IMR-90 (cell line): ENCODE data around the gene PRKAG2. TPM values are rescaled to one million over a fixed set of nuclear protein-coding genes. Genes with fewer than 3 reads are reported as not detected.
A peak's percentile ranks its signal among the peaks of the same experiment; 100 is the strongest.

Experiments
- ATAC-seq: fragments of 200-7000 bp; cut with Tn5 transposase; 2 replicates; pipeline ENCODE4 v1.9.1; 2020; ENCODE audit warnings: low read depth, mild to moderate bottlenecking, moderate library complexity
- BruUV-seq: library from RNA; stranded (reverse); fragments of 400-500 nt; replicated peaks from 2 replicates; lab custom pipeline; 2021; lab: Mats Ljungman, UMichigan
- CTCF ChIA-PET: fragments of 300-600 bp; formaldehyde crosslinking; extraction: SDS; loops from one replicate; lab custom pipeline; 2021; ENCODE audit warnings: antibody characterized with exemption; lab: Yijun Ruan, JAX
- POLR2A ChIA-PET: fragments of 300-600 bp; sonication (Branson Sonifier 250); formaldehyde crosslinking; loops from one replicate; lab custom pipeline; 2022; ENCODE audit warnings: antibody characterized with exemption; ENCODE audit not compliant: unreplicated experiment; lab: Charles Lee
- DNase-seq: peaks from one replicate; pipeline ENCODE4 v3.0.0; 2013
- H2AFZ ChIP-seq: replicated peaks from 2 replicates; pipeline ENCODE3; 2013; ENCODE audit warnings: low read length, mild to moderate bottlenecking; ENCODE audit not compliant: poor library complexity
- H2AK5ac ChIP-seq: 2 replicates; pipeline ENCODE4 v1.6.1; 2013; ENCODE audit warnings: low read depth, low read length, inconsistent platforms
- H2AK9ac ChIP-seq: replicated peaks from 2 replicates; pipeline ENCODE3; 2013; ENCODE audit warnings: mild to moderate bottlenecking, low read depth, low read length, moderate library complexity; ENCODE audit not compliant: poor library complexity
- H2BK120ac ChIP-seq: 2 replicates; pipeline ENCODE4 v1.6.1; 2013; ENCODE audit warnings: low read depth, low read length, inconsistent platforms
- H2BK15ac ChIP-seq: 3 replicates; pipeline ENCODE4 v1.6.1; 2013; ENCODE audit warnings: low read depth, low read length, inconsistent platforms
- H2BK20ac ChIP-seq: 2 replicates; pipeline ENCODE4 v1.6.1; 2013; ENCODE audit warnings: low read depth, mild to moderate bottlenecking, inconsistent platforms, low read length, moderate library complexity
- H2BK5ac ChIP-seq: 2 replicates; pipeline ENCODE4 v1.6.1; 2013; ENCODE audit warnings: mild to moderate bottlenecking, low read depth, low read length, inconsistent platforms; ENCODE audit not compliant: poor library complexity, severe bottlenecking
- H3K14ac ChIP-seq: replicated peaks from 2 replicates; pipeline ENCODE4 v1.6.1; 2013; ENCODE audit warnings: low read depth, low read length, inconsistent platforms
- H3K18ac ChIP-seq: 2 replicates; pipeline ENCODE4 v1.6.1; 2013; ENCODE audit warnings: low read depth, low read length, control low read depth
- H3K23ac ChIP-seq: 2 replicates; pipeline ENCODE4 v1.6.1; 2013; ENCODE audit warnings: low read depth, low read length, inconsistent platforms
- H3K27ac ChIP-seq: 2 replicates; pipeline ENCODE4 v1.5.1; 2013; ENCODE audit warnings: mild to moderate bottlenecking, control low read depth, low read length; ENCODE audit not compliant: insufficient read depth
- H3K27me3 ChIP-seq: 2 replicates; pipeline ENCODE4 v1.6.1; 2013; ENCODE audit warnings: low read length; ENCODE audit not compliant: control insufficient read depth, insufficient read depth
- H3K36me3 ChIP-seq: 2 replicates; pipeline ENCODE4 v1.6.1; 2013; ENCODE audit warnings: low read length, mixed read lengths; ENCODE audit not compliant: control insufficient read depth, insufficient read depth
- H3K4ac ChIP-seq: 2 replicates; pipeline ENCODE4 v1.6.1; 2013; ENCODE audit warnings: low read depth, low read length, inconsistent platforms
- H3K4me1 ChIP-seq: 2 replicates; pipeline ENCODE4 v1.6.1; 2013; ENCODE audit warnings: low read length, mixed read lengths; ENCODE audit not compliant: control insufficient read depth, insufficient read depth
- H3K4me2 ChIP-seq: 2 replicates; pipeline ENCODE4 v1.6.1; 2013; ENCODE audit warnings: low read depth, mild to moderate bottlenecking, control low read depth, low read length, moderate library complexity
- H3K4me3 ChIP-seq: 2 replicates; pipeline ENCODE4 v1.5.1; 2013; ENCODE audit warnings: low read depth, mild to moderate bottlenecking, control low read depth, low read length, moderate library complexity; ENCODE audit not compliant: insufficient read depth
- H3K56ac ChIP-seq: 2 replicates; pipeline ENCODE4 v1.6.1; 2013; ENCODE audit warnings: low read length, inconsistent platforms; ENCODE audit not compliant: insufficient read depth; ENCODE audit errors: extremely low read depth
- H3K79me1 ChIP-seq, 2 experiments: 2 replicates each; pipeline ENCODE4 v1.6.1; 2013; ENCODE audit warnings: low read length in 2 of 2, inconsistent platforms in 1 of 2, low read depth in 1 of 2
- H3K9ac ChIP-seq: 2 replicates; pipeline ENCODE4 v1.6.1; 2013; ENCODE audit warnings: low read depth, low read length, control low read depth
- H3K9me1 ChIP-seq: 2 replicates; pipeline ENCODE4 v1.6.1; 2013; ENCODE audit warnings: low read length, inconsistent platforms; ENCODE audit not compliant: insufficient read depth
- H3K9me3 ChIP-seq: 2 replicates; pipeline ENCODE4 v1.6.1; 2013; ENCODE audit warnings: low read length; ENCODE audit not compliant: control insufficient read depth, insufficient read depth
- H4K20me1 ChIP-seq: 2 replicates; pipeline ENCODE4 v1.6.1; 2013; ENCODE audit warnings: low read length, inconsistent platforms; ENCODE audit not compliant: insufficient read depth
- H4K5ac ChIP-seq: 2 replicates; pipeline ENCODE4 v1.6.1; 2013; ENCODE audit warnings: mild to moderate bottlenecking, low read depth, low read length, control low read depth
- H4K8ac ChIP-seq, 2 experiments: 2 replicates each; pipeline ENCODE4 v1.6.1; 2013; ENCODE audit warnings: low read depth in 2 of 2, low read length in 2 of 2, control low read depth in 1 of 2, inconsistent platforms in 1 of 2
- H4K91ac ChIP-seq: 2 replicates; pipeline ENCODE4 v1.6.1; 2013; ENCODE audit warnings: low read depth, low read length, inconsistent platforms; ENCODE audit not compliant: insufficient read depth
- BHLHE40 ChIP-seq: fragments of 150-350 bp; IDR thresholded peaks from 2 replicates; pipeline ENCODE4 v1.6.1; 2016; ENCODE audit warnings: mild to moderate bottlenecking, low read depth, low read length
- CEBPB ChIP-seq: IDR thresholded peaks from 2 replicates; pipeline ENCODE4 v1.6.1; 2012; ENCODE audit warnings: low read depth, low read length, improper control_type of control experiment
- CHD1 ChIP-seq: IDR thresholded peaks from 2 replicates; pipeline ENCODE4 v1.6.1; 2012; ENCODE audit warnings: low read depth, low read length, improper control_type of control experiment
- FOS ChIP-seq: fragments of 150-350 bp; IDR thresholded peaks from 2 replicates; pipeline ENCODE4 v1.6.1; 2016; ENCODE audit warnings: low read depth, low read length
- MAFK ChIP-seq: IDR thresholded peaks from 2 replicates; pipeline ENCODE4 v1.6.1; 2012; ENCODE audit warnings: low read depth, low read length, improper control_type of control experiment
- MAZ ChIP-seq: IDR thresholded peaks from 2 replicates; pipeline ENCODE4 v1.6.1; 2012; ENCODE audit warnings: low read depth, mild to moderate bottlenecking, low read length, improper control_type of control experiment, moderate library complexity, borderline replicate concordance
- MXI1 ChIP-seq: IDR thresholded peaks from 2 replicates; pipeline ENCODE4 v1.6.1; 2012; ENCODE audit warnings: low read depth, mild to moderate bottlenecking, low read length, moderate library complexity, borderline replicate concordance
- NFE2L2 ChIP-seq: fragments of 150-350 bp; IDR thresholded peaks from 2 replicates; pipeline ENCODE4 v1.6.1; 2016; ENCODE audit warnings: low read depth, mild to moderate bottlenecking, low read length
- RAD21 ChIP-seq: IDR thresholded peaks from 2 replicates; pipeline ENCODE4 v1.6.1; 2012; ENCODE audit warnings: low read length, improper control_type of control experiment
- RFX5 ChIP-seq: IDR thresholded peaks from 2 replicates; pipeline ENCODE4 v1.8.0; 2012; ENCODE audit warnings: low read depth, mild to moderate bottlenecking, low read length, moderate library complexity
- SMC3 ChIP-seq: fragments of 150-350 bp; IDR thresholded peaks from 2 replicates; pipeline ENCODE4 v1.6.1; 2016; ENCODE audit warnings: low read depth, mild to moderate bottlenecking, antibody characterized with exemption, low read length, moderate library complexity
- WGBS, 2 experiments: methylation state at CpG; one replicate each; pipeline versions ENCODE4 v1.1.5 to v1.1.7; 2013; ENCODE audit warnings: missing lambda C conversion rate in 2 of 2; ENCODE audit not compliant: insufficient read length in 1 of 2; ENCODE audit errors: extremely low coverage in 2 of 2; 5-methylcytosine and 5-hydroxymethylcytosine counted together
- dilution Hi-C: fragments of 300-500 bp; cut with HindIII; formaldehyde crosslinking; loops from one replicate; pipeline ENCODE4 v1.14.3; 2018; ENCODE audit warnings: low sequenced_read_pairs; ENCODE audit not compliant: unreplicated experiment
- in situ Hi-C: fragments of 300-500 bp; cut with MboI; formaldehyde crosslinking; loops from 3 replicates; pipeline ENCODE4 v1.14.3; 2019; ENCODE audit warnings: low sequenced_read_pairs, inconsistent platforms, mixed read lengths
- intact Hi-C: fragments of 100-400 bp; cut with micrococcal nuclease; formaldehyde crosslinking; loops from 2 replicates; pipeline ENCODE4 v1.10.0; 2022
- polyA plus RNA-seq, 3 experiments: library from polyadenylated mRNA; depleted of rRNA; stranded (reverse); fragments of >200 nt; gene quantifications; 2 replicates each; pipeline ENCODE4 v1.2.3, GENCODE V29; 2012; ENCODE audit warnings: low replicate concordance in 1 of 3
- total RNA-seq: library from RNA; depleted of rRNA; stranded (reverse); fragments of >200 nt; gene quantifications from 2 replicates; pipeline ENCODE4 v1.2.3, GENCODE V29; 2012
- TF ChIP-seq, protein P1 (sequence below): fragments of 150-350 bp; IDR thresholded peaks from 2 replicates; pipeline ENCODE4 v1.6.1; 2017; ENCODE audit warnings: mild to moderate bottlenecking, antibody characterized with exemption, low read length, low read depth
- TF ChIP-seq, protein P2 (sequence below): conservative IDR thresholded peaks from 2 replicates; pipeline ENCODE4 v1.5.1; 2012; ENCODE audit warnings: mild to moderate bottlenecking, low read depth, low read length, improper control_type of control experiment

The PRKAG2 gene
- total and polyA plus RNA-seq, 2 of the 4 experiments (the other 2 are of a cell fraction): 15.4 to 21.6 TPM

DNA sequence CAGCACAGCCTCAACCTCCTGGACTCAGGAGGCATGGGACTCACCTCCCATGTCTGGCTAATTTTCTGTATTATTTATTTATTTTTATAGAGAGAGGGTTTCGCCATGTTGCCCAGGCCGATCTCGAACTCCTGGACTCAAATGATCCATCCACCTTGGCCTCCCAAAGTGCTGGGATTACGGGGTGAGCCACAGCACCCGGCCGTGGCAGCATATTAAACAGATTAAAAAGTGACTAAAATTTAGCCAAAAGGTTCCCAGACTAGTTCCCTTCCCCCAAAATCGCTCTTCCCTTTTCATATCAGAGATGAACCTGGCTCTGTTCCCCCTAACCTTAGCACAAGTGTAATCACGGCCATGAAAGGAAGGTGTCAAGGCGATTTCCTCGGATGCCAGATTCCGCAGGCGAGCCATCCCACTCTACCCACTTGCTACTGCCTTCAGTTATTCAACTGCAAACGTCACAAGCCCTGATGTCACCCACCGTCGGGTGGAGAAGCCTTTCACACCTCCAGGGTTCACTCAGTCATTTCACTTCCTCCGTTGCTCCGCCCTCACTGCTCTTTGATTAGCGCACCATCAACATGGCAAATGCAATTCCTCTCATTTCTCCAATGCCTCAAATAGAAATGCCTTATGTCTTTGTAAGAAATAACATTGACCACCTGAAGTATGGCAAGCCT, 252.5 kb downstream of the PRKAG2 start (continued):
- TF ChIP-seq MAFK: no peak

DNA sequence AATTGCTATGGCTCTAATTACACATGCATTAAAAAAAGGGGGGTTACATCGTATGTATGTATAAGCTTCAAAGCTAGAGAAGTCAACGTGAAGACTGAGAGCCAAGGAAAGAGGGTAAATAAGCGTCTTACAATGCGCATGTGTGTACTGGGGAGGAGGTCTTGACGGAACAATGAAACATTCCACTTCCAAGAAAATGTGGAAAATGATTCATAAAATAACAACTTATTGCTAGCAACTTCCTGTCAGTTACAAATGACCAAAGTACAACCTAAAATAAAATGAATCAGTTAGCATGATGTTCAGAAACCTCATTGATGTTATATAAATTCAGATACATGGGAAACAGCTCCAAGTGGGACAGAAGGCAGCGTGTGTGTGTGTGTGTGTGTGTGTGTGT, 253.1 kb downstream of the PRKAG2 start:
- dilution Hi-C loops: no loop called here
- TF ChIP-seq SMC3: no peak
- no peak for TF ChIP-seq CHD1
- TF ChIP-seq MAZ: no peak
- no peak for TF ChIP-seq MAFK
- no peak for TF ChIP-seq CEBPB
- TF ChIP-seq, protein P1, sequence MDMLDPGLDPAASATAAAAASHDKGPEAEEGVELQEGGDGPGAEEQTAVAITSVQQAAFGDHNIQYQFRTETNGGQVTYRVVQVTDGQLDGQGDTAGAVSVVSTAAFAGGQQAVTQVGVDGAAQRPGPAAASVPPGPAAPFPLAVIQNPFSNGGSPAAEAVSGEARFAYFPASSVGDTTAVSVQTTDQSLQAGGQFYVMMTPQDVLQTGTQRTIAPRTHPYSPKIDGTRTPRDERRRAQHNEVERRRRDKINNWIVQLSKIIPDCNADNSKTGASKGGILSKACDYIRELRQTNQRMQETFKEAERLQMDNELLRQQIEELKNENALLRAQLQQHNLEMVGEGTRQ: no peak
- TF ChIP-seq MXI1: no peak
- TF ChIP-seq RFX5: no peak
- TF ChIP-seq, protein P2, sequence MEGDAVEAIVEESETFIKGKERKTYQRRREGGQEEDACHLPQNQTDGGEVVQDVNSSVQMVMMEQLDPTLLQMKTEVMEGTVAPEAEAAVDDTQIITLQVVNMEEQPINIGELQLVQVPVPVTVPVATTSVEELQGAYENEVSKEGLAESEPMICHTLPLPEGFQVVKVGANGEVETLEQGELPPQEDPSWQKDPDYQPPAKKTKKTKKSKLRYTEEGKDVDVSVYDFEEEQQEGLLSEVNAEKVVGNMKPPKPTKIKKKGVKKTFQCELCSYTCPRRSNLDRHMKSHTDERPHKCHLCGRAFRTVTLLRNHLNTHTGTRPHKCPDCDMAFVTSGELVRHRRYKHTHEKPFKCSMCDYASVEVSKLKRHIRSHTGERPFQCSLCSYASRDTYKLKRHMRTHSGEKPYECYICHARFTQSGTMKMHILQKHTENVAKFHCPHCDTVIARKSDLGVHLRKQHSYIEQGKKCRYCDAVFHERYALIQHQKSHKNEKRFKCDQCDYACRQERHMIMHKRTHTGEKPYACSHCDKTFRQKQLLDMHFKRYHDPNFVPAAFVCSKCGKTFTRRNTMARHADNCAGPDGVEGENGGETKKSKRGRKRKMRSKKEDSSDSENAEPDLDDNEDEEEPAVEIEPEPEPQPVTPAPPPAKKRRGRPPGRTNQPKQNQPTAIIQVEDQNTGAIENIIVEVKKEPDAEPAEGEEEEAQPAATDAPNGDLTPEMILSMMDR: no peak
- no peak for TF ChIP-seq RAD21
- no peak for TF ChIP-seq BHLHE40
- TF ChIP-seq NFE2L2: no peak
- no peak for TF ChIP-seq FOS

More for the DNA sequence above, 253.1 kb downstream of the PRKAG2 start:
- peaks cover 13% of the 10 kb centered on the region for H3K9me1 ChIP-seq
- no peak overlapping the region for H2AFZ ChIP-seq
- H3K4me2 ChIP-seq: no peak overlapping the region
- no peak overlapping the region for H2AK5ac ChIP-seq
- H3K18ac ChIP-seq: no peak overlapping the region
- H2BK5ac ChIP-seq: no peak overlapping the region
- no peak overlapping the region; the same call in 1 of the 2 replicates for H3K14ac ChIP-seq
- H3K36me3 ChIP-seq: peaks cover 6% of the 10 kb centered on the region; the same call in 1 of the 2 replicates
- H3K9ac ChIP-seq: no peak overlapping the region
- no peak overlapping the region for H3K4me3 ChIP-seq
- in situ Hi-C loops (loop anchor here (10.0 kb wide), 1 partner anchor 121 kb away; no protein-coding TSS in a partner anchor), intact Hi-C loops (loop anchor here (5.0 kb wide), 1 partner anchor 116 kb away; no protein-coding TSS in a partner anchor)
- H3K56ac ChIP-seq: no peak overlapping the region
- H3K27ac ChIP-seq: no peak overlapping the region
- no peak overlapping the region; the same call in 1 of the 2 replicates for H2BK20ac ChIP-seq
- peak; percentile 53 for DNase-seq
- no TSS peak for BruUV-seq
- no peaks in the 10 kb centered on the region for H3K27me3 ChIP-seq
- H3K4me1 ChIP-seq: no peaks in the 10 kb centered on the region; the same call in 1 of the 2 replicates
- H4K91ac ChIP-seq: no peak overlapping the region
- H3K23ac ChIP-seq: peak overlapping the region; percentile 71; the same call in 1 of the 2 replicates
- no peak for ATAC-seq
- H2BK15ac ChIP-seq: no peak overlapping the region
- H2AK9ac ChIP-seq: no peak overlapping the region
- peaks cover 36 to 89% of the 10 kb centered on the region in 2 experiments for H3K79me1 ChIP-seq
- WGBS, 2 experiments: no CpG with 5 or more reads among the region's 6 CpGs
- ChIA-PET POLR2A (no interaction called here), CTCF (interaction anchor here (1.1 kb wide), 1 partner anchor 8 kb away, joined by 4 read pairs; no protein-coding TSS in a partner anchor)
- H4K20me1 ChIP-seq: peaks cover 16% of the 10 kb centered on the region; the same call in 1 of the 2 replicates
- H3K9me3 ChIP-seq: no peaks in the 10 kb centered on the region
- H4K5ac ChIP-seq: no peak overlapping the region
- H2BK120ac ChIP-seq: no peak overlapping the region
- H3K4ac ChIP-seq: peak overlapping the region; percentile 22; the same call in 1 of the 2 replicates
- H4K8ac ChIP-seq: no peak overlapping the region
